GM10266 (cell line): ENCODE data around the gene SAMD5.

Experiments
- DNase-seq: peaks from one replicate; pipeline ENCODE4 v3.0.0; 2012; ENCODE audit errors: extremely low spot score
- CTCF ChIP-seq: IDR thresholded peaks from 2 replicates; pipeline ENCODE4 v1.5.1; 2012; ENCODE audit warnings: mild to moderate bottlenecking, low read depth; ENCODE audit not compliant: control insufficient read depth, insufficient read depth; ENCODE audit errors: missing control alignments

SAMD5 gene

DNA sequence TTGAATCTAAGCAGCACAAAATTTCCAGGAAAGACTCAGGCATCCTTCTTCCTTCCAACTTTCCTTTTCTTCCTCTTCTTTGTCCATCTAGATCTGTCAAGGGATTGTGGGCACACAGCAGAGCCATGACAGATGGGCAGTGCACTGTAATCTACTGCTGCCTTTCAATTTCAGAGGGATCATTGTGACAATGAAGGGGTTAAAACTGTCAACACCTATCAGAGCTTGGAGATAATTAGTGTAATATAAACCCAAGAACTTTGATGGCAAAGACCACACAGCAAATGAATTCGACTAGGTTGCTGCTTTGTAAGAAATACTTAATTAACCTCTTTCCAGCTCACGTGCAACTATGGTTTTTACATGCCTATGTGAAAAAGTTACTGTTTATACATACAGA, 55.0 kb downstream of the SAMD5 start:
- no peak for DNase-seq
- no peak for TF ChIP-seq CTCF

- no peak for TF ChIP-seq CTCF
- DNase-seq = no peak
These were observed 56.1 kb downstream of the SAMD5 start for GRCh38 chr6:147564556-147564955.

DNA sequence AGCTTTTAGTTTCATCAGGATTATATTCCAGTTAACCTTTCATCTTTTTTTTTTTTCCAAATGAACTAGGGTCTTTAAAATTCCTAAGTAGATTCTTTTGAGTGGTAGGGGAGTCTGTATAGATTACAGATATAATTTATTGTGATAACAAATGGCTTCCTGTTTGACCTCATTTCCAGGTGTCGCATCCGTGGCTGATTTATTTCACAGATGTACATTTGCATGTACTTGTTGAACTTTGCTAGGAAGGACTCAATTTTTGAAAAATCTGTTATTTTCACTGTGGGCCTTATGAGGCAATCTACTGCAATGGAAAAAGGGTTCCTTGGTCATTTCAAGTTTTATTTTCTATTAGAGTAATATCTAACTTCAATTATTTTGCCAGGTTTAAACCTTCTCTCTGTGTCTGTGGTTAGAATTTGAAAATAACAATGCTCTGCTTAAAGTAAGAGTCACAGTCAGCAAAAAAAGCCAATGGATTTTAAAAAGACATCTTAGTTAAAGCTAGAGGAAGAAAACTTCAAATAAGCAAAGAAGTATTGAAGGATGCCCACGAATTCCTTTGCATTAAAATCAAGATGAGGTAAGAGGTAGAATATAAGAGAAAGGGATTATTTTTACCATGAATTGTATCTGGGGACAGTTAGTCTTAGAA, 57.9 kb downstream of the SAMD5 start:
- TF ChIP-seq CTCF = no peak
- DNase-seq = no peak

DNA sequence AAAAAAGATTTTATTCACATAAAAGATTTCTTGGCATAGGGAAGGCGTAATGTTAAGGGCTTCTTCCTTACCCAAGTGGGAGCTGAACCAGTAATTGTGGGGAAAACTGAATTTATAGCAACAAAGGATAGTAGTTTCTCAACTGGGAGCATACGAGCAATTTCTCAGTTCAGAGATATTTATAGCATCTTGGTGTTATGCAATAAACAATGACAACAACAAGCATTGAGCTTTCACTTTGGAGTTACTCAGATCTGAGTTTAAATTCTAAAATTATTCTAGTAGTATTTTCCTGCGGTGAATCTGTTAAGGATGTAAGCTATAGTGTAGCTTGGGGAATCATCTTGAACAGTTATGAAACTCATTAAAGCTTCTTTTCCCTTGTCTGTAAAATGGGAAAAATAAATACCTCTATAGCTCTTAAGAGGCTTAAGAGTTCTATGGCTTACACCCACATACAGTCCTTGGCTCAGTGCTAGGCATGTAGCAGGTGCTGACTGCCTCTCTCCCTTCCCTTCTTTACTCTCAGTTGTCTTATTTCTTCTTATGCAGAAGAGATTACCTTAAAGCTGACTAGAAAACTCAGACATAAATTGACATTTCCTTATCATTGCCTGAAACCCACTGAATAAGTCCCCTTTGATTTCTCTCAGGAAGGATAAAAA, 58.8 kb downstream of the SAMD5 start:
- no peak for TF ChIP-seq CTCF
- DNase-seq = no peak

GRCh38 chr6:147569788-147570187, 61.3 kb downstream of the SAMD5 start:
- DNase-seq = no peak
- no peak for TF ChIP-seq CTCF

DNA sequence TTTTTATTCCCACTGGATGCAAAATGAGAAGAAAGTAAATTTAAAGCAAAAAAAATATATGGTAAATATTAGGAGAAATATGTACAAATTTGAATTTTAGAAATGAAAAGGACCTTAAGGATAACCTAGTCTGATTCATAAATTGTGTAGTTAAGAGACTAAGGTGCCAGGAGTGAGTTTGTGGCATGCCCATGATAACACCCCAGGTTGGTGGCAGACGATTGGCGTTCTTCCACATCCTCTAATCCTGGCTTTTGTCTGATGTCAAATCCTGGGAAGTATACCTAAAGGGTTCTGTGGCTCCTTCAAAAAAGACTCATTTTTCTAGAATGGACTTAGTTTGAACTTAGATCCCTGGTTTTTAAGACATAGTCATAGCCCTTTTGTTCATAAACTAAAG, 62.2 kb downstream of the SAMD5 start:
- no peak for DNase-seq
- no peak for TF ChIP-seq CTCF

- no peak for DNase-seq
- TF ChIP-seq CTCF = no peak
These were observed 69.0 kb downstream of the SAMD5 start for GRCh38 chr6:147577488-147577887.
